Fibroblast of the aortic adventitia (primary cell): ENCODE results near the gene RNF150. TPM values are rescaled to one million over a fixed set of nuclear protein-coding genes. Genes with fewer than 3 reads are reported as not detected.
A peak's percentile ranks its signal among the peaks of the same experiment; 100 is the strongest.

Experiments
- DNase-seq: peaks from one replicate; pipeline ENCODE4 v3.0.0-alpha.2; 2010; ENCODE audit warnings: low read depth
- H3K4me3 ChIP-seq: 2 replicates; pipeline ENCODE4 v1.5.1; 2011; ENCODE audit warnings: low read depth, mild to moderate bottlenecking, control low read depth, low read length, moderate library complexity
- total RNA-seq: library from RNA; depleted of rRNA; stranded (reverse); fragments of >200 nt; gene quantifications from 2 replicates; pipeline ENCODE4 v1.2.3, GENCODE V29; 2012; ENCODE audit warnings: low replicate concordance
- TF ChIP-seq, protein P1 (sequence below): IDR thresholded peaks from 2 replicates; pipeline ENCODE4 v1.5.1; 2011; ENCODE audit warnings: mild to moderate bottlenecking, low read length, control low read depth, inconsistent platforms; ENCODE audit not compliant: insufficient read depth

RNF150 gene
- total RNA-seq = 0.57 and 0.99 TPM in 2 replicates

DNA sequence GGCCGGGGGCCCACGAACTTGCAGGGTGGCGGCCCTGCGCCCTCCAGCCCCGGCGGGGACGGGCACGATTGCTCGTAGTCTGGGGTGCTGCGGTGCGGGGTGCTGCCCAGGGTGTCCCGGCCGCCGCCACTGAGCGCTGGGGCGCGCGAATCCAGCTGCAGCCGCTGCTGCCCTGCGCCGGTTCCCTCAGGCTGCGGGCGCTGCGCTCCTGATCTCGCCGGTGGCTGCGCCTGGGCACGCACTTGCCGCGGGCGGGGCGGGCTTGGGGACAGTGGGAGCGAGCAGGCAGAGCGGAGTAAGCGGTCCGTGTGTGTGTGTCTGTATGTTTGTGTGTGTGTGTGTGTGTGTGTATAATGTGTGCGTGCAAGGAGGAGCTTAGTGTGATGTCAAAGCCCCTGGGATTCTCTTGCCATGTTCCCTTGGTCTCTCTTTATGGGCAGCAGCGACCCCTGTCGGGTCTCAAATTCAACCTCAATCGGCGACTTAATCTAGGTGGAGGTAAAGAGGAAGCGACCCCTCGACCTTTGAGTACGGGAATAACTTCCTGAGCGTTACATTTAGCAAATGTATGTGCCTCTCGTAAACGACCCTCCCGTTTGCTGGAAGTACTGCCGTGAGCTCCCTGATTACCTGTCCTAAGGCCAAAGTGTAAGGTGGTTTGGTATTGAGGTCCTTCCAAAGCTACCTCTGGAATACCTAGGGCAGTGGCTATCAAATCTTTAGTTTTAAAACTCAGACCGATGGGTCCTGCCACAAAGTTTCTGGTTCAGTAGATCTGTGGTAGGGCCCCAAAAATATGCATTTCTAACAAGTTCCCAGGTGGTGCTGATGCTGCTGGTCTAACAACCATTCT lies at the start of gene RNF150:
Gene RNF150 (minus strand): TSS at position 324 of the 853 bp plus-strand sequence.
- TF ChIP-seq, protein P1, sequence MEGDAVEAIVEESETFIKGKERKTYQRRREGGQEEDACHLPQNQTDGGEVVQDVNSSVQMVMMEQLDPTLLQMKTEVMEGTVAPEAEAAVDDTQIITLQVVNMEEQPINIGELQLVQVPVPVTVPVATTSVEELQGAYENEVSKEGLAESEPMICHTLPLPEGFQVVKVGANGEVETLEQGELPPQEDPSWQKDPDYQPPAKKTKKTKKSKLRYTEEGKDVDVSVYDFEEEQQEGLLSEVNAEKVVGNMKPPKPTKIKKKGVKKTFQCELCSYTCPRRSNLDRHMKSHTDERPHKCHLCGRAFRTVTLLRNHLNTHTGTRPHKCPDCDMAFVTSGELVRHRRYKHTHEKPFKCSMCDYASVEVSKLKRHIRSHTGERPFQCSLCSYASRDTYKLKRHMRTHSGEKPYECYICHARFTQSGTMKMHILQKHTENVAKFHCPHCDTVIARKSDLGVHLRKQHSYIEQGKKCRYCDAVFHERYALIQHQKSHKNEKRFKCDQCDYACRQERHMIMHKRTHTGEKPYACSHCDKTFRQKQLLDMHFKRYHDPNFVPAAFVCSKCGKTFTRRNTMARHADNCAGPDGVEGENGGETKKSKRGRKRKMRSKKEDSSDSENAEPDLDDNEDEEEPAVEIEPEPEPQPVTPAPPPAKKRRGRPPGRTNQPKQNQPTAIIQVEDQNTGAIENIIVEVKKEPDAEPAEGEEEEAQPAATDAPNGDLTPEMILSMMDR = peak; percentile 61
- peak; percentile 81 for DNase-seq
- H3K4me3 ChIP-seq = peak within 1 kb of the TSS; percentile 68

DNA sequence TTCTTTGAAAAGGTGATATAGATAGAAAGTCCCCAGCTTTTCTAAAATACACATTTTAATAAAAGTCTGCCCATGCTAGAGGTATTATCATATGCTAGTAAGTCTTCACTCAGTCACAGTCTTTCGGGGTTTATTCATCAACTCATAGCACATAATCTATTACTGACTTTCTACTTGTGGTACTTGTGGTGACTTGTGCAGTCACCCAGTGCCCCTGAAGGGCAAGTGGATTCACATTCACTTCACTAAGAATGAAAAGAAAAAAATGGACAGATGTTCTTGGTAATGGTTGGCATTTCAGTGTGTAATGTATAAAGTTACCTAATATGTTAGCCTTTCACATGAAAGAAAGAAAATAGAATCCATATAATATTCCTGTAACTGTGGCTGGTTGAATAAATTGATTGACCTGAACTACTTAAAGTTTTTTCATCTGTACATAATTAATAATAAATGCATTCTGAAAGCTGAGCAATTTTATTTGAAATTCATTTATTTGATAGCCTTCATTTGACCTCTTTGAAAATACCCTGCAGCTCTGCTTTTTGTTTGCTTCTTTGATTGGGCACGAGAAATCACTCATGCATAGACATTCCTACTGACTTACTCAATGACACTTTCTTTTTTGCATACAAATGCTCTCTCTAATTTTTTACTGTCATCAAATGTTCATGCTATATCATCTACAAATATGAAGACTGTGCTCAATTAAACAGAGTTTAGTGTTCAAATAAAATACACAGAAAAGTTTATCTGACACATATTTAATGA lies 47.9 kb upstream of the RNF150 start:
- no peak overlapping the region for H3K4me3 ChIP-seq
- TF ChIP-seq, protein P1 = no peak
- no peak for DNase-seq

DNA sequence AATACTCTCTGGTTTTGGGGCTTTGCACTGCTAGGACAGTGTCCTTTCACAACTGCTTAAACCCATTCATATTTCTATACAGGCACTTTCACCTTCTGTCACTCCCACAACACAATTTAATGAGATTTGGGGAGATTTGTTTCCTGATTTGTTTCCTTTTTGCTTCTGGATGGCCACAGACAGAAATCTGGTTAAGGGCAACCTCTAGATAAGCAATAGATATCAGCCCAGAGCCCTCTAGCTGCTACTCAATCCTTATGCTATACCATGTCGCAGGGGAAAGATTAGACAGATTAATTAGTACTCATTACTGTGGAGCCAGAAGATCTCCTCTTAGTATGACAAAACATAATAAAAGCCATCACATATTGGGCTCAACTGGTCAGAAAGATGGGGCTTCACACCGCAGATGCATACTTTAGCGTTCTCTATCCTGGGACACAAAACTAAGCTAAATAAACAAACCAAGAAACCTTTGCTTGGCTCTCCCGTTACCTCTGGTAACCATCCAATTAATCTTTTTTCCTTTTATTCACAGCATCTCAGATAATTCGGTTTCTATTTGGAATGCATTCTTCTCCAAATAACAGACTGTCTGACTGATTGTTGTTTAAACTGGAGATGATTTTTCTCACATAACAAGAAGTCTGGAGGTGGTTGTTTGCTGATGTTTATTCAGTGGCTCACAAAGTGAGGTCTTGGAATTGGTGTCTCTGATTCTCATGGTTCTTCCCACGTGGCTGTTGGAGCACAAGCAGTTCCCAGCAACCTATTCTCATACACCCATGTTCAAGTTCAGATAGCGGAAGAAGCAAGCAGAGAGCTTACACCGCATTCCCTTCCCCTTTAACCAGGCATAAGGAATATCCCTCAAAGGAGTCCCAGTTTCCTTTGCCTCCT lies 46.5 kb upstream of the RNF150 start:
- TF ChIP-seq, protein P1 = no peak
- no peak overlapping the region for H3K4me3 ChIP-seq
- DNase-seq = no peak

DNA sequence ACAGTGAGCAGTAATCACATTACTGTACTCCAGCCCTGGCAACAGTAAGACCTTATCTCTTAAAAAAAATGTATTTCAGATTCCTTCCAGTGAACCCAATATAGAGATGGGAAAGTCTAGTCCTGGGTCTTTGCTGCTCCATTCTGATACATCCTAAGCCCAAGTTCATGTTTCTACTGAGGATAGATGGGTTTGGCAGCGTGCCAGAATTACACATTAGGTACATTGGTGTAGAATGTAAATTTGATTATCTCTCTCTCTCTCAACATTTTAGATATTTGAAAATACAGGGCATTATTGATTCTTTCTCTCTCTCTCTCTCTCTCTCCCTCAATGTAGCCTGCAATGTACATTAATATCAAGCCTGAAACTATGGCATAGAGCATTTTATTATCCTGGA lies 43.9 kb upstream of the RNF150 start:
- H3K4me3 ChIP-seq = no peak overlapping the region
- TF ChIP-seq, protein P1 = no peak
- no peak for DNase-seq

DNA sequence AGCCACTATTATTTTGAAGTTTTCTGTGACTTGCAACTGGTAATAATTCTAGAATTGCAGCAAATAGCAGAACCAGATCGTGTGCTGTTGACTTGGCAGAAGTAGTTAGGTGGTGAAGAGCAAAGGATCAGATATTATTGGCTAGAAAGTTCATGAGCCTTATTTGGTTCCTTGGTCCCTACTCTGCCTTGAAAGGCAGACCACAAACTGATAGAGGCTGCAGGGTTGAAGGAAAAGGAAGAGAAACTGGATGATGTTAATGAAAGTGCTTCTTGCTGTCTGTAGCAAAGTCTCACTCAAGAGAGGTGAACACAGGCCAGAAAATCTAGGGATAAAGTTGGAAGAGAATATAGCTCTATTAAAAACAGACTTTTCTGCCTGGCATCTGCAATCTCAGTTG lies 41.2 kb upstream of the RNF150 start:
- no peak overlapping the region for H3K4me3 ChIP-seq
- TF ChIP-seq, protein P1 = no peak
- no peak for DNase-seq

DNA sequence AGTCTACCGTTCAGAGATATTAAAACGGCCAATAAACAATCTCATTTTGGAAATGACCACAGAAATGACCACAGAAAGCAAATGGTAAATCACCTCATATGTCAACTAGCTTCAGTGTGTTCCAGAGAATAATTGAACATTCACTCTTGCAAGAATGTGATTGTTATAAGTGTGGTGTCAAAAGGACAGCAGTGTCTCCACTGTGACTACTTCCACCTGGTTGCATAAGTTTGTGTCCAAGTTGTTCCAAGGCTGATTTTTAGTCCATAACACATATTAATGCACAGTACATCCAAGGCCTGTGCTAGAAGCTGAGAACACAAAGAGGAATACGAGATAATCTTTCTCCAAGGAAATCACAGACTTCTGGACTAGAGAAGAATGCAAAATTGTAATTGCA lies 37.4 kb upstream of the RNF150 start:
- TF ChIP-seq, protein P1 = no peak
- no peak overlapping the region for H3K4me3 ChIP-seq
- DNase-seq = no peak
